ENCODE measurements around the gene SLAMF1. TPM values are rescaled to one million over a fixed set of nuclear protein-coding genes. Genes with fewer than 3 reads are reported as not detected.

The SLAMF1 gene
- total RNA-seq, 1 donor from 2014 or later, result not detected

- no peak overlapping the region for H3K27ac Mint-ChIP-seq
- DNase-seq (ENCODE audit: low spot score, unreplicated experiment), result no peak
- H3K4me3 Mint-ChIP-seq (ENCODE audit: low read depth), result no peak overlapping the region
- H3K9me3 Mint-ChIP-seq (ENCODE audit: low read depth), result peaks cover 10% of the 10 kb centered on the region
- H3K36me3 Mint-ChIP-seq (ENCODE audit: insufficient read depth), result no peaks in the 10 kb centered on the region
- no peaks in the 10 kb centered on the region for H3K27me3 Mint-ChIP-seq
- H3K4me1 Mint-ChIP-seq (ENCODE audit: low read depth), result peaks cover 5% of the 10 kb centered on the region
- TF ChIP-seq, protein P1, sequence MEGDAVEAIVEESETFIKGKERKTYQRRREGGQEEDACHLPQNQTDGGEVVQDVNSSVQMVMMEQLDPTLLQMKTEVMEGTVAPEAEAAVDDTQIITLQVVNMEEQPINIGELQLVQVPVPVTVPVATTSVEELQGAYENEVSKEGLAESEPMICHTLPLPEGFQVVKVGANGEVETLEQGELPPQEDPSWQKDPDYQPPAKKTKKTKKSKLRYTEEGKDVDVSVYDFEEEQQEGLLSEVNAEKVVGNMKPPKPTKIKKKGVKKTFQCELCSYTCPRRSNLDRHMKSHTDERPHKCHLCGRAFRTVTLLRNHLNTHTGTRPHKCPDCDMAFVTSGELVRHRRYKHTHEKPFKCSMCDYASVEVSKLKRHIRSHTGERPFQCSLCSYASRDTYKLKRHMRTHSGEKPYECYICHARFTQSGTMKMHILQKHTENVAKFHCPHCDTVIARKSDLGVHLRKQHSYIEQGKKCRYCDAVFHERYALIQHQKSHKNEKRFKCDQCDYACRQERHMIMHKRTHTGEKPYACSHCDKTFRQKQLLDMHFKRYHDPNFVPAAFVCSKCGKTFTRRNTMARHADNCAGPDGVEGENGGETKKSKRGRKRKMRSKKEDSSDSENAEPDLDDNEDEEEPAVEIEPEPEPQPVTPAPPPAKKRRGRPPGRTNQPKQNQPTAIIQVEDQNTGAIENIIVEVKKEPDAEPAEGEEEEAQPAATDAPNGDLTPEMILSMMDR (IDR thresholded peaks at IDR 0.05; ENCODE audit: unreplicated experiment), result no peak
Measured at GRCh38 chr1:160662910-160663309, 16.1 kb upstream of the SLAMF1 start.

DNA sequence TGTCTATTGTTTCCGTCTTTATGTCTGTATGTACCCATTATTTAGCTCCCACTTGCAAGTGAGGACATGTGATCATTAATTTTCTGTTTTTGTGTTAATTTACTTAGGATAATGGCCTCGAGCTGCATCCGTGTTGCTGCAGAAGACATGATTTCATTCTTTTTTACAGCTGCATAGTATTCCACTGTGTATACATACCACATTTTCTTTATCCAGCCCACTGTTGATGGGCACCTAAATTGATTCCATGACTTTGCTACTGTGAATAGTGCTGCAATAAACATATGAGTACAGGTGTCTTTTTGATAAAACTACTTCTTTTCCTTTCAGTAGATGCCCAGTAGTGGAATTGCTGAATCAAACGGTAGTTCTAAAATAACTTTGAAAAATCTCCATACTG, 12.7 kb upstream of the SLAMF1 start:
- peaks cover 5% of the 10 kb centered on the region for H3K4me1 Mint-ChIP-seq (ENCODE audit: low read depth)
- DNase-seq (ENCODE audit: low spot score, unreplicated experiment), result no peak
- H3K27me3 Mint-ChIP-seq, result no peaks in the 10 kb centered on the region
- H3K36me3 Mint-ChIP-seq (ENCODE audit: insufficient read depth), result no peaks in the 10 kb centered on the region
- H3K27ac Mint-ChIP-seq, result no peak overlapping the region
- peaks cover 10% of the 10 kb centered on the region for H3K9me3 Mint-ChIP-seq (ENCODE audit: low read depth)
- TF ChIP-seq, protein P1 (IDR thresholded peaks at IDR 0.05; ENCODE audit: unreplicated experiment), result no peak
- H3K4me3 Mint-ChIP-seq (ENCODE audit: low read depth), result no peak overlapping the region

DNA sequence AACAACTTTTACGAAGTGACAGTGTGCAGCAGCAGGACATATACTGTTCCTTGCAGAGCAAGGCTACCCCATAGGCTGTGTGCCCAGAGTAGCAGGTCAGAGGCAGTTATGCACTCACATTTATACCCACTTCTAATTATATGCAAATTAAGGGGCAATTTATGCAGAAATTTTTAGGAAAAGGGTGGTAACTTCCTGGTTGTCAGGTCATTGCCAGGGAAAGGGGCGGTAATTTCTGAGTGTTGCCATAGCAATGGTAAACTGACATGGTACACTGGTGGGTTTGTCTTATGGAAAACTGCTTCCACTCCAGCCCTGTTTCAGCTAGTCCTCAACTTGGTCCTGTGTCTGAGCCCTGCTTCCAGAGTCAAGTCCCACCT, 12.0 kb upstream of the SLAMF1 start:
- no peak for DNase-seq (ENCODE audit: low spot score, unreplicated experiment)
- TF ChIP-seq, protein P1 (IDR thresholded peaks at IDR 0.05; ENCODE audit: unreplicated experiment), result no peak
- Mint-ChIP-seq H3K27me3 (no peaks in the 10 kb centered on the region), H3K36me3 (ENCODE audit: insufficient read depth) (no peaks in the 10 kb centered on the region), H3K9me3 (ENCODE audit: low read depth) (peaks cover 10% of the 10 kb centered on the region), H3K4me1 (ENCODE audit: low read depth) (peaks cover 5% of the 10 kb centered on the region), H3K27ac (no peak overlapping the region), H3K4me3 (ENCODE audit: low read depth) (no peak overlapping the region)

GRCh38 chr1:160658162-160658813, 11.4 kb upstream of the SLAMF1 start:
- TF ChIP-seq, protein P1 (IDR thresholded peaks at IDR 0.05; ENCODE audit: unreplicated experiment), result no peak
- H3K4me1 Mint-ChIP-seq (ENCODE audit: low read depth), result peaks cover 5% of the 10 kb centered on the region
- H3K27ac Mint-ChIP-seq, result no peak overlapping the region
- DNase-seq (ENCODE audit: low spot score, unreplicated experiment), result no peak
- no peak overlapping the region for H3K4me3 Mint-ChIP-seq (ENCODE audit: low read depth)
- no peaks in the 10 kb centered on the region for H3K36me3 Mint-ChIP-seq (ENCODE audit: insufficient read depth)
- H3K9me3 Mint-ChIP-seq (ENCODE audit: low read depth), result peaks cover 10% of the 10 kb centered on the region
- H3K27me3 Mint-ChIP-seq, result no peaks in the 10 kb centered on the region

DNA sequence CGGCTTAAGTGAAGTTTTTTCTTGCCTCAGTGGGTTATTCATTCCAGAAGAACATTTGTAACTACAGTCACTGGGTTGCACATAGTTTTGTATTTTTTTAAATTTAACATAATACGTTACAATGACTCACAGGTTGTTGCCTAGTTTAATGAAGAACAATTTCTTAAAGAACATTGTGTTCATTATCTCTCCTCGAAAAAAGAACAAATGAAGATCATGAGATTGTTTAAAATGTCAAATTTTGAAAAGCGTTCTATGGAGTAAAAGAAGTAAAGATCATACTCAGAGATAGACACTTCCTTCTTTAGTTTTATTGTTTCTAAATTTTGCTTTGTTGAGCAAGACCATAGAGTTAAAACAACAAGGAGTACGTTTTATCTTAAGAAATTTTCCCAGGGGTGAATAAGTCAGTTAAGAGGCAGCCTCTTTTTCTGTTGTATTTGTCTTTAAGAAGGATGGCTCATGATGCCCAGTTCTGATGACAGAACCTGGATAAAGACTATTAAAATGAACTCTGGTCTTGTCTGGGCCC, 10.5 kb upstream of the SLAMF1 start:
- no peaks in the 10 kb centered on the region for H3K27me3 Mint-ChIP-seq
- H3K27ac Mint-ChIP-seq, result no peak overlapping the region
- H3K4me3 Mint-ChIP-seq (ENCODE audit: low read depth), result no peak overlapping the region
- H3K4me1 Mint-ChIP-seq (ENCODE audit: low read depth), result peaks cover 12% of the 10 kb centered on the region
- no peak for DNase-seq (ENCODE audit: low spot score, unreplicated experiment)
- TF ChIP-seq, protein P1 (IDR thresholded peaks at IDR 0.05; ENCODE audit: unreplicated experiment), result no peak
- H3K36me3 Mint-ChIP-seq (ENCODE audit: insufficient read depth), result no peaks in the 10 kb centered on the region
- H3K9me3 Mint-ChIP-seq (ENCODE audit: low read depth), result peaks cover 10% of the 10 kb centered on the region
